Tibial nerve (tissue), 4 donors: ENCODE data around the gene ZNF331.

ENCODE experiments used
- CTCF ChIP-seq, 5 experiments: fragments of 200-600 bp in 3 of 5; fragments of 450-650 bp in 2 of 5; sonication (generic) in 3 of 5; IDR thresholded peaks; one replicate each; pipeline ENCODE4 v1.5.1; 2016 to 2019; ENCODE audit warnings: antibody characterized with exemption in 5 of 5, mild to moderate bottlenecking in 3 of 5, moderate library complexity in 2 of 5
- EP300 ChIP-seq, 2 donors: sonication (generic); formaldehyde crosslinking; IDR thresholded peaks; one replicate each; pipeline ENCODE4 v1.6.1; 2017; ENCODE audit warnings: antibody characterized with exemption in 2 of 2, mild to moderate bottlenecking in 1 of 2

- TF ChIP-seq CTCF (IDR thresholded peaks at IDR 0.05) (no peak), EP300 (IDR thresholded peaks at IDR 0.05) (no peak)
Observed at GRCh38 chr19:53612762-53613526, 75.0 kb downstream of the ZNF331 start.
